ENCODE results near the gene CCNE1.

The CCNE1 gene
- total RNA-seq = 3.4 to 5.5 (median 3.5) reads per million in 4 experiments

DNA sequence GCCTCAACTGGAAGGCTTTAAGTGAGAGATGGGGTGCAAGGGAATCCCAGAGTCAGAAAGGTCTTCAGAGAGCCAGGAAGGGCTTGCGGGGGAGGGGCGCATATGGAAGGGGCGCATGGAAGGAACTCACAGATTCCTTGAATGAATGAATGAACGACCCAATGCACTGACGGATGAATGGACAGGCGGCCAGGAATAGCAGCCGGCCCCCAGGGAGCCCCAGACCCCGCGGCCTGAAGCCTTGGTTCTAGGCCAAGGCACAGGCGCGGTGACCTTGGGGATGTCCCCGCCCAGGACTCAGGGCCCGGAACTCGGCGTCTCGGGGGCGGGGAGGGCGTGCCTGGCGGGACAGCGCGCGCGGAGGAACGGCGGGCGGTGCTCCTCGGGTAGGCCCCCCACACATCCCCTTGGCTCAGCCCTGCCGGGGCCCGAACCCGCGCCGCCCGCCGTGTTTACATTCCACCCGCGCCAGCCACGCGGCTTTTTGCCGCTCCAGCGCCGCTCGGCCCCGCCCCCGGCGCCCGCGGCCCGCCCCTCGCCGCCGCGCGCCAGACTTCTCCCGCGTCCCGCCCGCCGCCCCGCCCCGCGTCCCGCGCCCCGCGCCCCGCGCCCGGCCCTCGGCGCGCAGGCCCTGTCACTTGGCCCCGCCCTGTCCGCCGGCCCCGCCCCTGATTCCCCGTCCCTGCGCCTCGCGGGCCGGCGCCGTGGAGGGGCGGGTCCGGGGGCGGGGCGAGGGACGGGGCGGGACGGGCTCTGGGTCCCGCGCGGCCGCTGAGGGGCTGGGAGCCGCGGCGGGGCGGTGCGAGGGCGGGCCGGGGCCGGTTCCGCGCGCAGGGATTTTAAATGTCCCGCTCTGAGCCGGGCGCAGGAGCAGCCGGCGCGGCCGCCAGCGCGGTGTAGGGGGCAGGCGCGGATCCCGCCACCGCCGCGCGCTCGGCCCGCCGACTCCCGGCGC, at the start of gene CCNE1:
TSS of gene CCNE1 (plus strand) at position 867 of the 955 bp plus-strand sequence. CDS start 565 bp downstream, outside the sequence.
- peak; percentile 95 for DNase-seq

DNA sequence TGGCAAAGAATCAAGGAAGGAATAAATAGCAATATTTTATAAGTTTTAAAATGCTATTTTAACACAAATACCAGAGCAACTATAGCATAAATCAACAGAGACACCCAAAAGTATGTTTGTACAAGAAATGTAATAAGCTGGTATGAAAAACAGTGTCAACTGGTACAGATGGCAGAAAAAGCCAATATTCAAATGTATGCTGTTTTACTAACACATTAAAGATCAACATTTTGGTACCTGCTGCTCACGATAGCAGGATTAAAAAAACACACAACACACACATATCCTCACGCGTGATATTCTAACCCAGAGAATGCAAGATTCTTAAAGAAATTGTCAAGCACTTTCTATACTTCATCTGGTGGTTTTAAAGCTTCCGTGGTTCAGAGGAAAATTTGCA, 48.6 kb upstream of the CCNE1 start:
- DNase-seq = no peak

DNA sequence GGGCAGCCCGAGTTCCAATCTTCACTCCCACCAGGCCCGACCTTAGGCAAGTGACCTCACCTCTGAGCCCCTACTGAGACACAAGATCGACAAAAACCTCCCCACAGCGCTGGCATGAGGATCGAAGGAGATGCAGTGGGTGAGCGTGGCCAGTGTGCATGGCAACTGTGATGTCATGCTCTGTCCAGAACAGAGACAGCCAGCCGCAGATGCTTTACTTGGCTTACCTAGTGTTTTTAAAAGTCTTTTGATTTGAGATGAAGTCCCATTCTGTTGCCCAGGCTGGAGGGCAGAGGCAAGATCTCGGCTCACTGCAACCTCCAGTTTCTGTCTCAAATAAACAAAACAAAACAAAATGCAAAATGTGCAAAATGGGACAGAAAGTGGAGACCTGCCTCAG, 47.4 kb upstream of the CCNE1 start:
- DNase-seq = no peak

DNA sequence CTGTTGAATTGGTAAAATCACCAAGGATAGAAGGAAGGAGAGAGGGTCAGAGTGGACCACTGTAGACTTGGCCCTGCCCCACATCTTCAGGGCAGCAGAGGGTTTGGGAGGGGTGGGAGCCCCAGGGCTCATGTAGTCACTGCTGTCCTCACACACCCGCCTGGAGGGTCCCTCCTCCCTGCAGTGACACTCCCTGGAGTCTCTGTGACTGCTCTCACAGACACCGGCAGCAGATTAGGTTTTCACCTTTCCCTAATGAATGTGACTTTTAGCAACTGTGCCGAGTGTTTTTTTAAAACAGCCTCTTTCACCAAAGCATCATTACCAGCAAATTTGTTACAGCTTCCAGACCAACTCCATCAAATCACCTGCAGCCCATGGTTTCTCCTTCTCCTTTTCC, 45.7 kb upstream of the CCNE1 start:
- no peak for DNase-seq

DNA sequence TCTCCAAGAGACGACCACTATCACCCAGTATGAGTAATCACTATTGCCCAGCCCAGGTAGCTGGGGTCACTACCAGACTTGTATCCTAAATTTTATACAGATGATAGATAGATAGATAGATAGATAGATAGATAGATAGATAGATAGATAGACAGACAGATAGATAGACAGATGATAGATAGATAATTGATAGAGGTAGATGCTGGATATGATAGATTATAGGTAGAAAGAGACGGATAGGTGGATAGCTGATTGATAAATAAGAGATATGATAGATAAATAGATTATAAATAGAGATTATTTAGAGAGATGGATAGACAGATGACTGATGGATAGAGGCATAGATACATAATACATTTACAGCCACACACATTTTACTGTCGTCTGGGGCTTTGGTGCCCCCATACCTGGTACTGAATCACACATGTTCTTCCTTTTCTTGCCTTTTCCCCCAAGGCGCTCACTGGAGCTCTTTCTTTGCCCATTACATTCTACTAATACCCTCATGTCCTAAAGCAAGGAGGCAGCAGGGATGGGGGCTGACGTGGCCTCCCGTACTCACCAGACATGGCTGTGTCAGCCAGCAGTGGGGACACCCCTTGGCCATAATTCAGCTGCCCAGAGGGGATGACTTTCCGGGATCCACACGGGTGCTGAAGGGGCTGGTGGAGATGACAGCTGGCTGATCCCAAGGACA, 44.6 kb upstream of the CCNE1 start:
- no peak for DNase-seq

DNA sequence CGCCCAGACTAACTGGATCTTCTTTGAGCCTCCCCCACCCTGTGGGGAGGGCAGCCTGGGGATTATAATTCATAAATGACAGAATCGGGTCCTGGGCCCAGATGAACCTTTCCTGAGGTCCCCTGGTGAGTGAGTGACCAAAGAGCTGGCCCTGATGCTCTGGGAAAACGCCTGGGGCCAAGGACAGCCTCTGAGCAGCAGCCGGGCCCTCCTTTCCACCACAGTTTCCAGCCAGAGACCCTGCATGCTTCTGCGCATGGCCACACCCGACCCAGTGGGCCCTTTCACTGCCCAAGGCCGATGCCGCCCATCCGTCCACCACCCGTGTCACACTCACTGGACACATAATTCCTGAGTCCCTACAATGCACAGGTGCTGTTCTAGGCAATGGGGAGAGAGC, 43.6 kb upstream of the CCNE1 start:
- DNase-seq = no peak

DNA sequence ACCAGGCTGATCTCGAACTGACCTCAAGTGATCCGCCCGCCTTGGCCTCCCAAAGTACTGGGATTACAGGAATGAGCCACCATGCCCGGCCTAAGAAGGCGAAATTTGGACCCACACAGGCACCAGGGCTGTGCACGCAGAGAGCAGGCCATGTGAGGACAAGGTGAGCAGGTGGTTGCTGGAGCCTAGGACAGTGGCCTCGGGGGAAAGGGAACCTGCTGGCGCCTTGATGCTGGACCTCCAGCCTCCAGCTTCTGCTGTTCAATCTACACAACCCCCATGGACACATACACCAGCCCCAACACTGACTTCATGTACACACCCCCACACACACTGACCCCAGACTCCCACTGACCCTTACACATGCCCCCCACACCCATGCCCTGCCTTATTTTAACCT, 41.8 kb upstream of the CCNE1 start:
- no peak for DNase-seq

DNA sequence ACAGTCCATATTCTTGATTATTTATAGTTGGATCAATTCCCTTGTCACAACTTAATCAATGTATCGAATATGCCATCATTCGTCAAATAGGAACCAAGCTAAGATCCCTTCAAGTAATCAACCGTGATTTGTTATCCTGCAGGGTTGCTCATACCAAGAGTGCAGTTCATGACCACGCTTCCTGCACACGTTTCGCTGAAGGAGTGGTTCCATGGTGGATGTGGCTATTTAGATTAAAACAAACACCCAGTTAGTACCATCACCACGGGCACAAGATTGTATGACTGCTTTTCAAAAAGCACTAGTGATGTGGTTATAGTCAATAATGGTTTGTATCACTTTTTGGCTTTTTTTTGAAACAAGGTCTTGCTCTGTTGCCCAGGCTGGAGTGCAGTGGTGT, 41.1 kb upstream of the CCNE1 start:
- no peak for DNase-seq

DNA sequence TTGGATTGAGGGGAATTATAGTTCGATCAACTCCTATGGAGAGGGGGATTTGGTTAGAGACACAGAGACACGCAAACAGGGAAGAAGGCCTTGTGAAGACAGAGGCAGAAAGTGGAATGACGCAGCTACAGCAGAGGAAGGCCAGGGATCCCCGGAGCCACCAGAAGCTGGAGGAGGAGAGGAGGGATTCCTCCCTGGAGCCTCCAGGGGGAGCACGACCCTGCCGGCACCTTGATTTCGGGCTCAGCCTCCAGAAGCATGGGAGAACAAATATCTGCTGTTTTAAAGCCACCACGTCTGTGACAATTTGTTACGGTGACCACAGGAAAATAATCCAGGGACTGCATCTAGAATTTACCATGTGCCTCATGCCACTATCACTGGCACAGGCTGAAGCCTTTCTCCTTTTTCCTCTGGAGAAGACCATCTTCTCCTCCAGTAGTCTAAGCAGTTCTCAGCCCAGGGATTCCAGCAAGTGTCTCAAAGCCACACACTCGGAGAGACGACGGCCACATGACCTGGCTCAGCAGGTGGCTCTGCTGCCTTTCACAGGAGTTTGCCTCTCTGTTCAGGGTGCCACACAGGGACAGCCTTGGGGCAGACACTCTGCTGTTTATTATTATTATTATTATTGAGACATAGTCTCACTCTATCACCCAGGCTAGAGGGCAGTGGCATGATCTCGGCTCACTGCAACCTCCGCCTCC, 39.9 kb upstream of the CCNE1 start:
- DNase-seq = peak; percentile 2

DNA sequence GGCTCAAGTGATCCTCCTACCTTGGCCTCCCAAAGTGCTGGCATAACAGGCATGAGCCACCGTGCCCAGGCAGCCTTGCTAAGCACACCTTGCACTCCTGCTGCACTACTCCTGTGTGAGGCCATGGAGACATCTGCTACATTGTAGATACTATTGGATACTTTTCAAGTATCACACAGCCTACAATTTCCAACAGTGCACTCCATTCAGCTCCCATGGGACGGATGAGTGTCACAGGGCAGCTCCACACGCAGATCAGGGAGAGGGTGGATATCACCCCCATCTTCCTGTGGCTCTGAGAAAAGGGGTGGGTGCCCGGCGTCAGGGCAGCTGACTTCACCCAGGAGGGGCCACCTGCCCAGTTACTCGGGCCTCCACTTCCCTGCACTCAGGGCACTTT, 39.1 kb upstream of the CCNE1 start:
- DNase-seq = no peak

DNA sequence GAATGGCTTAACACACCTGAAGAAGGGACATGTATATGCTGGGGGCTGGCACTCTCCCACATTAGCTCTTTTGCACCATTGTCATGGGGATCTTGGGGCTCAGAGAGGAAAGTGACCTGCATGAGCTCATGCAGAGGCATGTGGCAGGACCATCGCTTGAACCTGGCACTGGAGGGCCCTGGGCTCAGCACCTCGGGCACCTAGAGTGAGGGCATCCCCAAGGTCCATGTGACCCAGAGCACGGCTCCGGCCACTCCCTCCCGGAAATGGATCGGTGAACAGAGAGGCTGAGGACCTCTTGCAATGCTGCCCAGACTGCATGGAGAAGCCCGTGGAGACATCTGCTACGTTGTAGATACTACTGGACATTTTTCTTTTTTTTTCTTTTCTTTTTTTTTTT, 38.6 kb upstream of the CCNE1 start:
- no peak for DNase-seq

DNA sequence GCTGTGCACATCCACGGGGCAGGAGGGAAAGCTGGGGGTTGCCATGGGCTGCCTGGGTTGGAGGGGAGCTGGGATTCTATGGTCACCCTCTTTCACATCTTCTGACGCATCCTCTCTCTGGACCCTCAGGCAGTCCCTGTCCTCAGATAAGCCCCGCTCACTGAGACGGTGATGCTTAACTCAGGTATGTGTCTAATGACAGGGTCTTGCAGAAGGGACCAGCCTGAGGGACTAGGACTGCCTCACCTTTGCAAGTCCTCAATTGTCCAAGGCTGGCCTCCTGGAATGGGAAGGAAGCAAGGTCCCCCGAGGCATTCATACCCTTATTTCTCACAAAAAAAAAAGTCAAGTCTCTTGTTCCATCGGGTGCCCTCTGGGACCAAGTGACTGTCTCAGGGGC, 37.7 kb upstream of the CCNE1 start:
- no peak for DNase-seq

DNA sequence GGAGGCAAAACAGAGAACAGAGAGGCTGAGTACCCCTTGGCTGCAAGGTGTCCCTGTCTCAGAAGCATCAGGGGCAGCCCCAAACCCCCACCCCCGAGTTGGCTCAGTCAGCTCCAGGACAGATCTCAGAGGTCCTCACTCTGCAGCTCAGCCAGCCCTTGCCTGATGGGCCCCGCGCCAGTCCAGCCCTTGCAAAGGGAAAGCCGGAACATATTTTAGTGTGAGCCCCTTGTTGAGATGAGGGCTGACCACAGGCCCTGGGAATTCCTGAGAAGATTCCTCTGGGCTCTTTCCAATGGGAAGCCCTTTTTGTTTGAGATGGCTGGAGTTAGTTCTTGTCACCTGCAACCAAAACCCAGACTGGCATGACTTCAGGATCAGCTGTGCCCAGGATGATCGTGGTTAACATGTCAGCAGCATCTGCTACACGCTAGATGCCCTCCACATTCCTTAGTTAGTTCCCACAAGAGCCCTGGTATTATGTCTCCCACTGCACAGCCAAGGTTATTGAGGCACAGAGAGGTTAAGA, 33.9 kb upstream of the CCNE1 start:
- no peak for DNase-seq

DNA sequence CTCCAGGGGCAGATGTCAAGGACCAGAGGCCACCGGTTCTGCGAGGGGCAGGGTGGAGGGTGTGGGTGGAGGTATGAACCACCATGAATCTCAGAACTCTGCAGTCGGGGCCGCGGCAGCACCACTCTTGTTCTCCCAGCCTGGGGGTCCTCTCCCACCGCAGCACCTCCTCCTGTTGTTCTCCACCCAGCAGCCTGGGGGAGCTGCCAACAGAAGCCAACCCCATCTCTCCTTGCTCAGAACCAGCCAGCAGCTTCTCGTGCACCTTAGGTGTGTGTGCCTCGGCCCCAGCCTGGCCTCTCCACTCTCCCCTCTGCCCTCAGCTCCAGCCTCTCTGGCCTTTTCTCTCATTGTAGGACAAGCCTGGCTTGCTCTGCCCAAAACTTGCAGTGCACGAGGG, 31.9 kb upstream of the CCNE1 start:
- no peak for DNase-seq

DNA sequence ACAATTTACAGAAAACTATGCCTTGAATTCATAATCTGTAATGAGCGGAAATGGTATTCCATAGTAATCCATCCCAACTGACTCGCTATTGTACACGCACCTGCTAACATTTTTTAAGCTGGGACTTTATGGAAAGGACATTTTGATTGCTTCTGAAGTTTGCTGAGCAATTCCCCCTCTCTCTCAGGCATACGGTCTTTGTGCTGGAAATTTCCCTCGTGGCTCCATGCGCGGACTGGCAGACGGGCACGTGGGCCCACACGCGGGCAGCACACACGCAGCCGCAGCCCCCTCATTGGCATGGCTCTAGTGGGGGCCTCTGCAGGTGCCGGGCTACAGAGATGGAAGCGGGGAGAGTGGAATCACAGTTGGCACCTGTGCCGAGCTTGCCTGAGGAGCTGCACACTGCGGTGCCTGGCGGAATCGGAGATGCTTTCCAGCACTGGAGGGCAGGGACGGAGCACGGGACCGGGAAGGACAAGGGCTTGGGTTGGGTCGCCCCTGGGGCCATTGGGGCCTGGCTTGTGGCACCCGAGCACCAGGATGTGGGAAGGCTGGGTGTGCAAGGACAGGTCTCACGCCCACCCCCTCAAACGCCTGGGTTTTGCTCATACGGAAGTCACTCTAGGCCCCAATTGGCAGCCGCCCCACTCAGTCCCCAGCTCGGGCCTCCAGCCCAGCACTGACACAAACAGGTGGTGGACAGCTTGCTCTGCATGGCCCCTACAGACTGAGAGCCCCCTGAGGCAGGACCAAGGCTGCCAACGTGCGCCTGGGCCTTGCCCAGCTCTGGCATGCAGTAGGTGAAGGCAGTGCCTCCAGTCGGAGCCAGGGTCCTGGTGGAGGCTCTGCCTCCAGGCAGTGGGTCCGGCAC, 30.2 kb upstream of the CCNE1 start:
- DNase-seq = no peak

DNA sequence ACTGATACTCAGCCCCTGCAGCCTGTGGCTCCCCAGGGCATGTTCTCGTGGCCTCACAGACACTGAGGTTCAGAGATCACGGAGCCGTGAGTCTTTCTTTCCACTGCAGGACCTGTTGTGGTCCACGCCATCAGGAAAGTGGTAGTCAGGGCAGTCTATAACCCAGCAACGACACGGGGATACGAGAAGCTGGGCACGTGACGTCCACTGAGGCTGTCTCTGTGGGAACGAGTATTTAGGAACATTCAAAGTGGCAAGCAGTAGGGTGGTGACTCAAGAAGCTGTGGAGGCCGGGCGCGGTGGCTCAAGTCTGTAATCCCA, 29.6 kb upstream of the CCNE1 start:
- no peak for DNase-seq

DNA sequence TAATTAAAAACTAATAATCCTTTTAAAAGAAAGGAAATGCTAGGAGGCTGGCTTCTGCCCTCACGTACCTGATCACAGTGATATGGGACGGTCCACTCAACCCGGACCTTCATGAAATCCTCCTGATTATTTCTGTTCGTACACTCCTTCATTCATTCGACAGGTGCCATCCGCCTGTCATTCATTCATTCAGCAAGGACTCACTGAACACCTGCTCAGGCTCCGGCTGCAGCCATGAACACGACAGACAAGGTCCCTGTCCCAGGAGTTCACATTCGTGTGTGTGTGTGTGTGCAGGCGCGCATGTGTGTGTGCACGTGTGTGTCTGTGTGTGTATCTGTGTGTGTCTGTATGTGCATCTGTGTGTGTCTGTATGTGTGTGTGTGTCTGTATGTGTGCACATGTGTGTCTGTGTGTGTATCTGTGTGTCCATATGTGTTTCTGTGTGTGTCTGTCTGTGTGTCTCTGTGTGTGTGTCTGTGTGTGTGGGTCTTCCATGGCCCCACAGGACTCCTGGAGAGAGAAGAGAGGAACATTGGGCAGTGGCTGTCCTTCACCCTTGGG, 28.1 kb upstream of the CCNE1 start:
- no peak for DNase-seq

DNA sequence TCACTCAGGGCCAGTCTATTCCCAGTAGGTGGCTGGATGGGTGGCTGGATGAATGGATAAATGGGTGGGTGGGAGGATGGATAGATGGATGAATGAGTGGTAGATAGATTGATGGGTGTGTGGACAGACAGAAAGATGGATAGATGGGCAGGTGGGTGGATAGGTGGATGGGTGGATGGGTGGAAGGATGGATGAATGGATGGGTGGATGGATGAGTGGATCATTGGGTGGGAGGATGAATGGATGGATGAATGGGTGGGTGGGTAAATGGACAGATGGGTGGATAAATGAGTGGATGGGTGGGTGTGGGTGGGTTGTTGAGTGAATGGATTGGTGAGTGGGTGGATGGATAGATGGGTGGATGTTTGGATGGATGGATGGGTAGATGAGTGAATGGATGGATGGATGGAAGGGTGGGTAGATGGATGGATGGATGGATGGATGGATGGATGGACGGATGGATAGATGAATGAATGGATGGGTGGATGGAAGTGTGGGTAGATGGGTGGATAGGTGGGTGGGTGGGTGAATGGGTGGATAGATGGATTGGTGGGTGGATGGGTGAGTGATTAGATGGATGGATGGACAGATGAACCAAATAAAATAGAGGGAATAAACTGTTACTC, 27.1 kb upstream of the CCNE1 start:
- no peak for DNase-seq

DNA sequence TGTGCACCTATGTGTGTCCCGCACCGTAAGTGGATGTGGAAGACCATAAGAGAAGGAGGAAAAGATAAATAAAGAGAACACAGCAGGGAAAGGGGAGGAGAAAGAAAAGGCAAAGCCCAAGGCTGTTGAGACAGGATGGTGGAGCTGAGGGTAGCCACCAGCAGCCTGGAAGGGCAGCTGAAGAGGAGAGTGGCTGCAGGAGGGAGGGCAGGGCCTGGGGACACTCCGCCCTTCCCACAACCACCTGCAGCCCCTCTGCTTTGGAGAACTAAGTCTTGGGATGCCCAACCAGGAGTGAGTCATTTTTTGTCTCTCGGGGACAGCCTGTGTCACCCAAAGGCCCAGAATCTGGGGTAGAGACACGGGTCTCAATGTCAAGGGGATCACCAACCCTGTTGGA, 26.4 kb upstream of the CCNE1 start:
- DNase-seq = no peak

DNA sequence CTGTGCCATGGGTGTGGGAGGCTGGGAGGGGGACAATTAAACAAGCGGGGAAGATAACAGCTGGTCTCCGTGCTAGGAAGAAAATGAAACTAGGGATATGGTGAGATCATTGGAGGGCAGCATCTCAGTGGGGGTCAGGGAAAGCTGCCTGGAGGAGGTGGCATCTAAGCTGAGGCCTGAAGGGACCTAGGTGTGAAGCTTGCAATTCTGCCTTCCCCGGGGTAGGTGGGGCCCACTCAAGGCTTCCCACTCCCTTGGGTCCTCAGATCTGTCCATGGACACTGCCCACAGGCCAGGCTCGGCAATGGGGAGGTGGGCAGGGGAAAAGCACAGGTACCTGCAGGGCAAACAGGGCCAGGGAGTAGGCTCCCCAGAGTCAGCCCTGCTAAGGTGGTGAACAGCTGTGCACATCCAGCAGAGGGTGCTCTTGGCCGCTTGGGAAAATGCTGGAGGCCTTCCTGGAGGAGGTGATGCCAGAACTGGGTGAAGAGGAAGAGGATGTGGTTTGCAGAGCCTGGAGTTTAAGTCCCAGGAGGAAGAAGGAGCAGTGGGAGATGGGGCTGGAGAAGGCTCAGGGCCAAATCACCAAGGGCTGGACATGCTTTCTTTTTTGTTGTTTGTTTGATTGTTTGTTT, 25.7 kb upstream of the CCNE1 start:
- no peak for DNase-seq

DNA sequence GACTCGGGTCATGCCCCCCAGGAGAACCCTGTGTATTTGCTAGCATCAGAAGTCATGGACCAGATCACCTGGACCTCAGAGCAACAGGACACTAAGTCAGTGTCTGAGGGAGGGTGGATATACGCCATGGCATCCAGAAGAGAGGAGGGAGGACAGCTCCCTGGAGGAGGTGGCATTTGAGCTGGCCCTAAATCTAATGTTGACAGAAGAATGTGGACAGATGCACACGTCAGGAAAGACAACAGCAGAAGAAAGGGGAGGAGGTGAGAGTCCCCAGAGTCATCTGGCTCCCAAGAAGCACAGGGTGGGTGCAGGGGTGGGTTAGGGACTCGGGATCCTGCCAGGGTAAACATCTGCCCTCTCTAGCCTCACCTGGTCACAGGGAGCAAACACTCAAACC, 24.5 kb upstream of the CCNE1 start:
- DNase-seq = no peak

Measured in effector CD8-positive, alpha-beta T cell (primary cell).